ENCODE results near the gene ABCG4.

- TF ChIP-seq POLR2A (IDR thresholded peaks at IDR 0.05; ENCODE audit: low read depth) (no peak), CTCF (IDR thresholded peaks at IDR 0.05) (no peak)
Observed at GRCh38 chr11:119149018-119149785, at the start of gene ABCG4.
